ENCODE results near the gene ASCC2.

Gene ASCC2, protein sequence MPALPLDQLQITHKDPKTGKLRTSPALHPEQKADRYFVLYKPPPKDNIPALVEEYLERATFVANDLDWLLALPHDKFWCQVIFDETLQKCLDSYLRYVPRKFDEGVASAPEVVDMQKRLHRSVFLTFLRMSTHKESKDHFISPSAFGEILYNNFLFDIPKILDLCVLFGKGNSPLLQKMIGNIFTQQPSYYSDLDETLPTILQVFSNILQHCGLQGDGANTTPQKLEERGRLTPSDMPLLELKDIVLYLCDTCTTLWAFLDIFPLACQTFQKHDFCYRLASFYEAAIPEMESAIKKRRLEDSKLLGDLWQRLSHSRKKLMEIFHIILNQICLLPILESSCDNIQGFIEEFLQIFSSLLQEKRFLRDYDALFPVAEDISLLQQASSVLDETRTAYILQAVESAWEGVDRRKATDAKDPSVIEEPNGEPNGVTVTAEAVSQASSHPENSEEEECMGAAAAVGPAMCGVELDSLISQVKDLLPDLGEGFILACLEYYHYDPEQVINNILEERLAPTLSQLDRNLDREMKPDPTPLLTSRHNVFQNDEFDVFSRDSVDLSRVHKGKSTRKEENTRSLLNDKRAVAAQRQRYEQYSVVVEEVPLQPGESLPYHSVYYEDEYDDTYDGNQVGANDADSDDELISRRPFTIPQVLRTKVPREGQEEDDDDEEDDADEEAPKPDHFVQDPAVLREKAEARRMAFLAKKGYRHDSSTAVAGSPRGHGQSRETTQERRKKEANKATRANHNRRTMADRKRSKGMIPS

DNA sequence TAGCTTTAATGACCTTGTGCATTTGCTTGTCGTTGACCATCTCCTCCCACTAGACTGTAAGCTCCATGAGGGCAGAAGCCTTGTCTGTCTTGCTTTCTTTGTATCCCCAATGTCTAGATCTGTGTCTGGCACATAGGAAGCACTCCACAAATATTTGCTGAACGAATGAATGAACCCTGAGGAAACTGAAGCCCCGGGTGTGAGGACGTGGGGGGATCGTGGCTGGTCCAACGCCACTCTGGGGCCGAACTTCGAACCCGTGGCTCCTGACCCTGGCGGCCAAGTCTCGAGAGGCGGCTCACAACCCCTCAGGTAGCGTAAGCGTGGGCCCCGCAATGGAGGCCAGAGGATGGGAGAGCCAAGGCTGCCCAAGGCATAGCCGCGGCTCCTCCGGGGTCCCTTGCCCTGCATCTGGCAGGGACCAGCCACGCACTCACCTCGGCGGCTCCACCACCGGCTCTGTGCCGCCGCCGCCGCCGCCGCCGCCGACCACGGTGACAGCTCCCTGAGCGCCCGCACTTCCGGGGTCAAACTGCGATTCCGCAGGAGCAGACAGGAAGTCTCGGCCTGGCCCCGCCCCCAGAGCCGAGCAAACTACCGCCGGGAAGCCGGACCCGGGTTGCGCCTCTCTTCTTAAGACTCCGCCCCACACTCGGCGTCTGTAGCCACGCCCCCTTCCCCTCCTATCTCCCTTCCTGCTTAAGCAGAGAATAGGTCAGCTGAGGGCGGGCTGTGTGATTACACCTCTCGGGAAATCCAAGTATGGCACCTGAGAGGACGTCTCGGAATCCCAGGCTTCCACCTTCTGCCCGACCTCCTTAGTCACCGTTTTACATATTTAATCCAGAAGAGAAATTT, at the start of gene ASCC2:
TSS of gene ASCC2 (minus strand) at position 534 of the 858 bp plus-strand sequence. CDS start 5,949 bp downstream, outside the sequence.
- TF ChIP-seq ZNF274 (IDR thresholded peaks at IDR 0.05; ENCODE audit: low read depth, low read length), result no peak
- peak within 1 kb of the TSS; percentile 96 for H3K4me3 ChIP-seq (ENCODE audit: low read length)

DNA sequence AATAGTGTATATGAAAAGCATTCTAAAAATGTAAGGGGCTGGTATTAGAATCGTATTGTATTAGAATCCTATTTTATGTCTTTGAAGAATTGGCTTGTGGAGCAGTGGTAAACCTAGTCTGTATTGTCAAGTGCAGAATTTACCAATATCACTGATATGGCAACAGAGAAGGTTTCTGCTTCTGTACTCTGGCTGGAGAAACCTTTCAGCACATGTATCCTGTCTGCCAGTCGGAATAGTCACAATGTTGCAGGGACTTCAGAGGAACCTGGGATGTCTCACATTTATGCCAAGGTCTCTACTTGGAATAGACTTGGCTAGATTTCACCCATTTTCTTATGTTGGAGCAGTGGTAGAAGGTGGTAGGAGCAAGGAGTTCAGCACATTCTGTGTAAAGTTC, 49.3 kb upstream of the ASCC2 start:
- no peak for TF ChIP-seq ZNF274 (IDR thresholded peaks at IDR 0.05; ENCODE audit: low read depth, low read length)
- H3K4me3 ChIP-seq (ENCODE audit: low read length), result no peak overlapping the region

GRCh38 chr22:29886596-29886995, 48.5 kb upstream of the ASCC2 start:
- TF ChIP-seq ZNF274 (IDR thresholded peaks at IDR 0.05; ENCODE audit: low read depth, low read length), result no peak
- H3K4me3 ChIP-seq (ENCODE audit: low read length), result no peak overlapping the region

GRCh38 chr22:29885610-29886009, 47.5 kb upstream of the ASCC2 start:
- no peak overlapping the region for H3K4me3 ChIP-seq (ENCODE audit: low read length)
- no peak for TF ChIP-seq ZNF274 (IDR thresholded peaks at IDR 0.05; ENCODE audit: low read depth, low read length)

DNA sequence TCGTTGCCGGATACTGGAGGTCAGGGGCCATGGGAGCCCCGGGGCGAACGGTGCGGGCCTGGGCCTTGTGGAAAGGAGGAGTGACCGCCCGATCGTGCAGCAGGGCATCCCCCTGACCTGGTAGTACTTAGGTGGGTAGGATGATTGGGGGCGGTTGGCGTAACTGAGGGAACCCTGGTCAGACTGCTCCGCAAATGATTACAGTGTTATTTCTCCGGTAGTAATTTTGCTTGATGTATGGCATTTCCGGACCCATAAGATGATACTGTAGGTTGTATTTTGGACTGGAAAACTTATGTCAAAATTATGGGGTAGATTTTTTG, 45.7 kb upstream of the ASCC2 start:
- H3K4me3 ChIP-seq (ENCODE audit: low read length), result peak overlapping the region; percentile 85
- no peak for TF ChIP-seq ZNF274 (IDR thresholded peaks at IDR 0.05; ENCODE audit: low read depth, low read length)

GRCh38 chr22:29883045-29883774, 45.1 kb upstream of the ASCC2 start, which contains the start of gene MTMR3:
Gene MTMR3 (plus strand): TSS chr22:29883174. CDS start chr22:29971060, 87,886 bp downstream.
- peak within 1 kb of the TSS; percentile 85 for H3K4me3 ChIP-seq (ENCODE audit: low read length)
- TF ChIP-seq ZNF274 (IDR thresholded peaks at IDR 0.05; ENCODE audit: low read depth, low read length), result no peak

DNA sequence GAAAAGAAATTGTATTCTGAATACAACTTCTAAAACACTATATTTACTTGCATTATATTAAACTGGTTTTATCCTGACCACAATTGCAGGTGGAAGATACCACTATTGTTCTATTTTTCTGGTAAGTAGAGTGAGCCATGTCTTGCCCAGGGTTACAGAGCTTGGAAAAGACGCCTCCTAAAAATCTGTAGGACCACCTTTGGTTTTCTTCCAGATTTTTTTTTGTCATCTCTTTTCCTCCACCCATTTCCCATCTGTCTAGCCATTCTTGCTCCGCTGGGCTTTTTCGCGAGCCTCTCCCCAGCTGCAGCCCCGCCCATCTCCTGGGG, 44.6 kb upstream of the ASCC2 start:
- no peak for TF ChIP-seq ZNF274 (IDR thresholded peaks at IDR 0.05; ENCODE audit: low read depth, low read length)
- no peak overlapping the region for H3K4me3 ChIP-seq (ENCODE audit: low read length)

- no peak overlapping the region for H3K4me3 ChIP-seq (ENCODE audit: low read length)
- no peak for TF ChIP-seq ZNF274 (IDR thresholded peaks at IDR 0.05; ENCODE audit: low read depth, low read length)
Measured at GRCh38 chr22:29879753-29880152, 41.7 kb upstream of the ASCC2 start.

DNA sequence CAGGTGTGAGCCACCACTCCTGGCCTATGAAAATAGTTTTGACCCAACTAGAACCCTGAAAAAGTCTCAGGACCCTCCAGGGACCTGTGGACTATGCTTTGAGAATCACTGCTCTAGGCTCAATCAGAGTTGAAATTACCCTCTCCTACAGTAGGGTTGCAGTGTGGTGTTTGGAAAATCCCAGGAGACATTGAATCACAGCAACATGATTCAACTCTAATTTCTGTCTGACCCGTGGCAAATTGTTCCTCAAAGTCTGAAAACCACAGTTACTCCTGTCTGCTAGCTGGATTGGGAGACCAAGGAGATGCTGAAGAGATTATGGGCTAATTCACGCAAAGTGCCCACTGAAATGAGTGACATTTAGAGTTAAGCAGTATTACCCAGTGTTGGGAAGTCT, 39.5 kb upstream of the ASCC2 start:
- H3K4me3 ChIP-seq (ENCODE audit: low read length), result no peak overlapping the region
- TF ChIP-seq ZNF274 (IDR thresholded peaks at IDR 0.05; ENCODE audit: low read depth, low read length), result no peak

DNA sequence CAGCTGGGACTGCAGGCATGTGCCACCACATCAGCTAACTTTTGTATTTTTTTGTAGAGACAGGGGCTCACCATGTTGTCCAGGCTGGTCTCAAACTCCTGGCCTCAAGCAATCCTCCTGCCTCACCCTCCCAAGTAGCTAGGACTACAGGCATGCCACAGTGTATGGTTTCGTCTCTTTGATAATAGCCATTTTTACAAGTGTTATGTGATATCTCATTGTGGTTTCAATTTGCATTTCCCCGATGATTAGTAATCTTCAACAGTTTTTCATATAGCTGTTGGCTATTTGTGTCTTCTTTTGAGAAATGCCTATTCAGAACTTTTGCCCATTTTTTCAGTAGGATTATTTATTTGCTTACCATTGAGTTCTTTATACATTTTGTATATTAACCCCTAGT, 35.9 kb upstream of the ASCC2 start:
- no peak for TF ChIP-seq ZNF274 (IDR thresholded peaks at IDR 0.05; ENCODE audit: low read depth, low read length)
- H3K4me3 ChIP-seq (ENCODE audit: low read length), result no peak overlapping the region

DNA sequence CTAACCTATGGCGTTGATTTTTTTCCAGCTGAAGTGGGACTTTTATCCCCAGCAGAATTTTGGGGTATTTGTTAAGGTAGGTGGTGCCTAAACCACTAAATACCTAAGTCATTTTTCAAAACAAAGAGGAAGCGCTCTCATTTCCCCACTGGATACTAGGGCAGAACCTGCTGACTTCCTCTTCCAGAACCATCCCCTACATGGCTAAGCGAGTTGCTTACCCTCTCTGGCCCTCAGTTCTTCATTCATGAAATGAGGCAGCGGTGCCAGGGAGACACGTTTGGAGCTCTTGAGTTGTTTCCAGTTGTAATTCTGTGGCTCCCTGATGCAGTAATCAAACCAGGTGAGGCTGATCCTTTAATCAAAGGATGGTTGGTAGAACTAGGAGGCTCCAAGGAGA, 34.9 kb upstream of the ASCC2 start:
- TF ChIP-seq ZNF274 (IDR thresholded peaks at IDR 0.05; ENCODE audit: low read depth, low read length), result no peak
- no peak overlapping the region for H3K4me3 ChIP-seq (ENCODE audit: low read length)

DNA sequence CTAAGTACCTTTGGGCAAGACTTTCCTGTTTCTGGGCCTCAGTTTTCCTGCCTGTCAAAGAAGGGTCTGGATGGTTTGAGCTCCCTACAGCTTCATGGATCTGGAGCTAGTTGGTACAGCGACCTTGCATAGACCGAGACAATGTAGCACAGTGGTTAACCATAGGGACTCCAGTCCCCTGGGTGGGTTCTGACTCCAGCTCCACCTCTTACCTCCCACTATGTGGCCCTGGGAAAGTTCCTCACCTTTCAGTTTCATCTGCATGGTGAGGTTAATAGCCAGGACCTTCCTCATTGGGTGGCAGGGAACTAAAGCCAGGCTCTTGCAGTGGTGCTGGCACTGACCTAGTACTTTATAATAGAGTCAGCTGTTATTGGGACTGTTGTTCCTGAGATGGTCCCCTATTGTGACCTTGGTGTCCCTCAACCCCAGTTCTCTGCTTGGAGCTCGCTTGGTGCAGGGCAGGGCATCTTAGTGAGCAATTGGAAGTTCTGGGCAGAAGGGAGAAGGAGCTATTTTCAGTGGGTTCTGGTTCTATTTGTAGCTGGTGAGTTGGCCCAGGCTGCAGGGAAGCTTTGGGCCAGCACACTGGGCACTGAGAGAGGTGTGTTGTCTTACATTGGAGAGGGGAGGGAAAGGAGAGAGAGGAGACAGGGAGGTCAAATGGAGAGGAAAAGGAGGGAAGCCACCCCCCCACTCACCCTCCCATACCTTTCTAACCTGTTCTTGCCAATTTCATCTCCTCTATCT, 34.2 kb upstream of the ASCC2 start:
- H3K4me3 ChIP-seq (ENCODE audit: low read length), result no peak overlapping the region
- no peak for TF ChIP-seq ZNF274 (IDR thresholded peaks at IDR 0.05; ENCODE audit: low read depth, low read length)

DNA sequence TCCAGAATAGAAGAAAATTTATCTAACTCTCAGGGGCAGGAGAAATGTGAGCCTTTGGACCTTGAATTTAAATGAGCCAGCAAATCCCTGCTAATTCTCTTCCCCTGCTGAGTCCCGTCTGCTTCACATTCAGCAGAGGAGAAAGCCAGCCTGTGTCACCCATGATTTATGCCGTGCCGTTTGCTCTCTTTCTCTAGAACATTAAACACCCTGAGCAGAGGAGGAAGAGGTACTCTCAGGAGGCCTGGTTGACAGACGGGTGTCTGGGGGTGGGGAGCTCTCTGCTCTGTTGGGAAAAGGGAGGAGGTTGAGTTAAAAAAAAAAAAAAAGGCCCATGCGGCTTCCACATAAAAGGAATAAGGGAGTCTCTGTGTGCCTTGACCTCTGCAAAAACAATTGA, 33.6 kb upstream of the ASCC2 start:
- TF ChIP-seq ZNF274 (IDR thresholded peaks at IDR 0.05; ENCODE audit: low read depth, low read length), result no peak
- no peak overlapping the region for H3K4me3 ChIP-seq (ENCODE audit: low read length)
